Panc1 (cell line): ENCODE results near the gene TMEM132E. TPM values are rescaled to one million over a fixed set of nuclear protein-coding genes. Genes with fewer than 3 reads are reported as not detected.

ENCODE experiments used
- ATAC-seq: fragments of 200-7000 bp; cut with Tn5 transposase; 2 replicates; pipeline ENCODE4 v1.9.1; 2020; ENCODE audit warnings: mild to moderate bottlenecking, moderate library complexity
- BruUV-seq: library from RNA; stranded (reverse); fragments of 400-500 nt; replicated peaks from 2 replicates; lab custom pipeline; 2021; lab: Mats Ljungman, UMichigan
- CTCF ChIA-PET: fragments of 300-600 bp; sonication (Branson Sonifier 250); formaldehyde crosslinking; loops from one replicate; lab custom pipeline; 2022; ENCODE audit warnings: antibody characterized with exemption; lab: Charles Lee
- POLR2A ChIA-PET: fragments of 300-600 bp; sonication (Branson Sonifier 250); formaldehyde crosslinking; loops from one replicate; lab custom pipeline; 2022; ENCODE audit warnings: antibody characterized with exemption; lab: Charles Lee
- DNase-seq: peaks from one replicate; pipeline ENCODE4 v3.0.0-alpha.2; 2010; ENCODE audit warnings: low read depth, low spot score
- H3K27ac ChIP-seq: 2 replicates; pipeline ENCODE4 v1.5.1; 2011; ENCODE audit warnings: mild to moderate bottlenecking, low read length, inconsistent platforms
- H3K27me3 ChIP-seq: fragments of 200-500 bp; sonication (Bioruptor generic); 2 replicates; pipeline ENCODE4 v1.6.0; 2014; ENCODE audit warnings: low read length, inconsistent platforms; ENCODE audit not compliant: control insufficient read depth, insufficient read depth
- H3K36me3 ChIP-seq: fragments of 200-500 bp; sonication (Bioruptor generic); 2 replicates; pipeline ENCODE4 v1.5.1; 2014; ENCODE audit warnings: inconsistent platforms, mild to moderate bottlenecking, low read length, moderate library complexity; ENCODE audit not compliant: control insufficient read depth, insufficient read depth
- H3K4me1 ChIP-seq: 2 replicates; pipeline ENCODE4 v1.5.1; 2011; ENCODE audit warnings: inconsistent platforms, mild to moderate bottlenecking, low read length, moderate library complexity; ENCODE audit not compliant: control insufficient read depth, insufficient read depth
- H3K4me3 ChIP-seq, 2 experiments: 2 replicates each; pipeline ENCODE4 v1.5.1; 2011 to 2012; ENCODE audit warnings: low read depth in 2 of 2, low read length in 2 of 2, mild to moderate bottlenecking in 2 of 2, inconsistent platforms in 1 of 2, moderate library complexity in 1 of 2
- H3K9me3 ChIP-seq: fragments of 200-500 bp; sonication (Bioruptor generic); 2 replicates; pipeline ENCODE4 v1.5.1; 2014; ENCODE audit warnings: low read depth, mild to moderate bottlenecking, inconsistent platforms, low read length, moderate library complexity; ENCODE audit not compliant: control insufficient read depth, insufficient read depth
- CTCF ChIP-seq: fragments of 450-650 bp; IDR thresholded peaks from 2 replicates; pipeline ENCODE4 v1.5.1; 2017; ENCODE audit warnings: mild to moderate bottlenecking
- POLR2AphosphoS5 ChIP-seq: IDR thresholded peaks from 2 replicates; pipeline ENCODE4 v1.6.1; 2012; ENCODE audit warnings: mild to moderate bottlenecking, low read depth, low read length, moderate library complexity
- REST ChIP-seq, 2 experiments: IDR thresholded peaks; 2 replicates each; pipeline ENCODE4 v1.6.1; 2011 to 2012; ENCODE audit warnings: low read depth in 2 of 2, control low read depth in 1 of 2, low read length in 1 of 2, mild to moderate bottlenecking in 1 of 2, moderate library complexity in 1 of 2; ENCODE audit not compliant: insufficient read depth in 1 of 2
- SIN3A ChIP-seq: IDR thresholded peaks from 2 replicates; pipeline ENCODE4 v1.6.1; 2012; ENCODE audit warnings: low read depth, mild to moderate bottlenecking, low read length, moderate library complexity, borderline replicate concordance; ENCODE audit not compliant: insufficient read depth
- TCF7L2 ChIP-seq: IDR thresholded peaks from 2 replicates; pipeline ENCODE4 v1.6.1; 2011; ENCODE audit warnings: mild to moderate bottlenecking, low read depth, low read length, inconsistent platforms
- in situ Hi-C: cut with HindIII; loops from 2 replicates; pipeline ENCODE4 v1.10.0; 2016; ENCODE audit warnings: low sequenced_read_pairs, low pct_unique_long_range_greater_than_20kb
- intact Hi-C: fragments of 100-400 bp; cut with micrococcal nuclease; formaldehyde crosslinking; loops from one replicate; pipeline ENCODE4 v1.10.0; 2022; ENCODE audit not compliant: unreplicated experiment
- total RNA-seq: library from RNA; stranded (reverse); gene quantifications from one replicate; pipeline ENCODE4 v1.2.1, GENCODE V29; 2021; ENCODE audit not compliant: unreplicated experiment

The TMEM132E gene
- total RNA-seq, 1 experiment from 2014 or later, result not detected

- CTCF ChIA-PET, result no interaction called here
- Histone ChIP-seq H3K9me3 (no peaks in the 10 kb centered on the region), H3K27ac (no peak overlapping the region), H3K4me1 (no peaks in the 10 kb centered on the region), H3K27me3 (peaks cover 13% of the 10 kb centered on the region), H3K4me3 (no peak overlapping the region), H3K36me3 (no peaks in the 10 kb centered on the region)
- no peak for TF ChIP-seq REST (IDR thresholded peaks at IDR 0.05; ENCODE audit: insufficient read depth in 1 of 2, low read depth in 2 of 2, low read length in 1 of 2)
- no peak for TF ChIP-seq TCF7L2
- TF ChIP-seq CTCF, result no peak
- no peak for TF ChIP-seq SIN3A
- TF ChIP-seq POLR2AphosphoS5, result no peak
- POLR2A ChIA-PET, result no interaction called here
- DNase-seq (no peak), ATAC-seq (no peak)
- in situ Hi-C loops, result no loop called here
- BruUV-seq, result no TSS peak
- intact Hi-C loops, result no loop called here
Observed at GRCh38 chr17:34652021-34652555, 72.7 kb downstream of the TMEM132E start.

- ChIA-PET CTCF (interaction anchor here (0.5 kb wide), 1 partner anchor 1298 kb away, joined by 3 read pairs; no protein-coding TSS in a partner anchor), POLR2A (no interaction called here)
- intact Hi-C loops (no loop called here), in situ Hi-C loops (no loop called here)
- no peaks in the 10 kb centered on the region for H3K4me1 ChIP-seq
- no peaks in the 10 kb centered on the region for H3K36me3 ChIP-seq
- H3K9me3 ChIP-seq, result no peaks in the 10 kb centered on the region
- H3K4me3 ChIP-seq, result no peak overlapping the region
- no peak for TF ChIP-seq SIN3A
- TF ChIP-seq CTCF, result no peak
- no peak for TF ChIP-seq REST (IDR thresholded peaks at IDR 0.05; ENCODE audit: insufficient read depth in 1 of 2, low read depth in 2 of 2, low read length in 1 of 2)
- TF ChIP-seq TCF7L2, result no peak
- TF ChIP-seq POLR2AphosphoS5, result no peak
- peaks cover 13% of the 10 kb centered on the region for H3K27me3 ChIP-seq
- DNase-seq (no peak), ATAC-seq (no peak)
- no peak overlapping the region for H3K27ac ChIP-seq
- BruUV-seq, result no TSS peak
Observed at GRCh38 chr17:34653511-34653910, 74.1 kb downstream of the TMEM132E start.
